Stimulated activated CD4-positive, alpha-beta T cell treated with anti-CD3 and anti-CD28 coated beads, Interleukin-1b, Interleukin-23, amount 100 ng/mL, for 24 hours (primary cell): Measurements from ENCODE around the gene WNT10A.
"Not testable (repeated sequence)": the region's sequence is repeated elsewhere in the genome, so short reads cannot be mapped to it uniquely, and the experiment has no call there.

Source experiments
- DNase-seq, 4 experiments: peaks; one replicate each; pipeline ENCODE4 v3.0.0-alpha.2; 2020; ENCODE audit warnings: low read depth in 4 of 4, low spot score in 1 of 4

The WNT10A gene

DNA sequence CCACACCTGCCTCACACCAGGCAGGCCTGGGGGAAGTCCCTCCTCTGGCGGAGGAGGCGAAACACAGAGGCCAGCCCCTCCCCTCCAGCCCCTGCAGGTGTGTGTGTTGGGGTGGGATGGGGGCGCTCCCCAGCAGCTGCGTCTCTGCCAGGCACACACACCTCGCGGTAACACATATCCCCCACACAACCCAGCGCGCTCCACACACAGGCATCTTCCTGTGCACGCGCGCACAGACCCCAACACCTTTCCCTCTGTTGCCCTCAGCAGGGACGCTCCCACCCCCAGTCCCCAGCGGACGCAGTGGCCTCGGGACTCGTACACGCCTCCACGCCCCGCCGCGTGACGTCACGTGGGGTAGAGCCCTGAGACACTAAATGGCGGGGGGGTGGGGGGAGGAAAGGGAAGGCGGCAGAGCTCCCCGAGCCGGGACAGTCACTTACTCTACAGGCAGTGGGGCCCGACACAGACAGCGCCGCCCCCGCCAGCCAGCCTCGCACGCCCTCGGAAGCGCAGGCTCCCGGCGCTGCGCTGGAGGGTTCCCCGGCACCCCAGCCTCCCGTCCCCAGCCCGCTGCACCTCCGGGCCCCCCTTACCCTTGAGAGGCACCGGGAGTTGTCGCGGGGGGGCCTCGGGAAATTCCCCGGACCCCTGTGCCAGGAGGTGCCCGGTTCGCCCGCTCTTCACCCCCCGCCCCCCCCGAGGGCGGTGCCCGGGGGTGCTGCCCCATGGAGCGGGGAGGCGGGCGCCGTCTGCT, at the start of gene WNT10A:
Gene WNT10A, plus strand, starts transcription at position 751 of the 757 bp plus-strand sequence. CDS start 144 bp downstream, outside the sequence.
- DNase-seq, result peak in 3 of 4 experiments; percentile 42 to 58 (median 49)

GRCh38 chr2:218831378-218831990, 49.2 kb upstream of the WNT10A start, which contains the start of gene PRKAG3:
Gene PRKAG3 (minus strand): TSS chr2:218831803.
- DNase-seq, result no peak

- DNase-seq, result no peak
Observed at GRCh38 chr2:218832081-218832480, 48.6 kb upstream of the WNT10A start.

GRCh38 chr2:218832520-218832919, 48.1 kb upstream of the WNT10A start:
- no peak for DNase-seq

- DNase-seq, result no peak
Observed at GRCh38 chr2:218833023-218833609, 47.5 kb upstream of the WNT10A start.

GRCh38 chr2:218834685-218835084, 46.0 kb upstream of the WNT10A start:
- no peak for DNase-seq

DNA sequence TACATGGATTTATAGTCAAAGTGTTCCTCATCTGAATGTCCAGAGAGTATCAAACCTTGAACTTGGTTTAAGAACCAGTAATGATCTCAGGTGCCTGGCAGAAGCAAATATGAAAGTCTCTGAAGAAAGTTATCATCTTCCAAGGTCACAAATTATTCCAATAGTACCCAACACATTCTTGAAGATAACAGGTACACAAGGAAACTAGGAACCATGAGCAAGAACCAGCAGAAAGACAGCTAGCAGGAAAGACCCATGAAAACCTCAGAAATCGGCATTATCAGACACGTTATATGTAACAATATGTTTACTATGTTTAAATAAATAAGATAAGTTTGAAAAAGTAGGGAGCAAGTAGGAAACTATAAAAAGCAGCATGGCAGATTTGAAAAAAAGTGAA, 43.2 kb upstream of the WNT10A start:
- DNase-seq, result no peak

DNA sequence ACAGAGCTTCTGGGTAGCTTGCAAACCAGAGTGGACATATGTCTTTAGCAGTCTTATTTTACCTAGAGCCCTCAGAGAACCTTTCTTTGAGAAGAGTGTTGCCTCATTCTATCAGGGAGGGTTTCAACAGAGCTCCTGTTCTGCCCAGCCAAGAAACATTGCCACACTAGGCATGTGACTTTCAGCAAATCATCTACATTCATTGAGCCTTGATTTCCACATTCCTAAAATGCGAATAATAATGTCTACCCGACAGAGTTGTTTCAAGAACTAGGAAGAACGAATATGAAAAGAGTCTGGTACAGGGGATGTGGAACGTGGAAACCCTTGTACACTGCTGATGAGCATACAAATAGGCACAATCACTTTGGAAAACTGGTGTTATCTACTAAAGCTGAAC, 41.2 kb upstream of the WNT10A start:
- DNase-seq, result no peak

GRCh38 chr2:218839888-218840287, 40.8 kb upstream of the WNT10A start:
- no peak for DNase-seq

- DNase-seq, result not testable (repeated sequence)
Observed at GRCh38 chr2:218844334-218844733, 36.3 kb upstream of the WNT10A start.

DNA sequence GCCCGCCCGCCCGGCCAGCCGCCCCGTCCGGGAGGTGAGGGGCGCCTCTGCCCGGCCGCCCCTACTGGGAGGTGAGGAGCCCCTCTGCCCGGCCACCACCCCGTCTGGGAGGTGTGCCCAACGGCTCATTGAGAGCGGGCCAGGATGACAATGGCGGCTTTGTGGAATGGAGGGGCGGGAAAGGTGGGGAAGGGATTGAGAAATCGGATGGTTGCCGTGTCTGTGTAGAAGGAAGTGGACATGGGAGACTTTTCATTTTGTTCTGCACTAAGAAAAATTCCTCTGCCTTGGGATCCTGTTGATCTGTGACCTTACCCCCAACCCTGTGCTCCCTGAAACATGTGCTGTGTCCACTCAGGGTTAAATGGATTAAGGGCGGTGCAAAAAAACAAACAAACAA, 33.7 kb upstream of the WNT10A start:
- DNase-seq, result not testable (repeated sequence)

GRCh38 chr2:218849721-218850120, 30.9 kb upstream of the WNT10A start:
- no peak for DNase-seq

- no peak for DNase-seq
Observed at GRCh38 chr2:218850796-218851195, 29.9 kb upstream of the WNT10A start.

DNA sequence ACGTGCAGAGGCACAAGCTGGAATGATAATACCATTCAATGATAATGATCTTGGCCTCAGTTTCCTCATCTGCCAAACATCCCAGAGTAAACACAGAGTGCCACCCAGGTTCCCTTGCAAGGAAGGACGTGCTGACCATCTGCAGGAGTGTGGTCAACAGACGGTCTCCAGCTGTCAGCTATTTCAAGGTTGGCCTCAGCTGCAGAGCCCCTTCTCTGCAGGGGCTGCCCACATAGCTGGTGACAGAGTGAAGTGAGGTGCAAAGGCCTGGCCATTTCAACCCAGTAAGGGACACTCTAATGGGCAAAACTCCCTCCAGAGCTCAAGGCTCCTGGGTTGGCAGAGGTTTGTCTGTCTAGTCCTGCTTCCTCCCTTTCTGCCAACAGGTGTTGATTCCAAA, 29.4 kb upstream of the WNT10A start:
- DNase-seq, result no peak

DNA sequence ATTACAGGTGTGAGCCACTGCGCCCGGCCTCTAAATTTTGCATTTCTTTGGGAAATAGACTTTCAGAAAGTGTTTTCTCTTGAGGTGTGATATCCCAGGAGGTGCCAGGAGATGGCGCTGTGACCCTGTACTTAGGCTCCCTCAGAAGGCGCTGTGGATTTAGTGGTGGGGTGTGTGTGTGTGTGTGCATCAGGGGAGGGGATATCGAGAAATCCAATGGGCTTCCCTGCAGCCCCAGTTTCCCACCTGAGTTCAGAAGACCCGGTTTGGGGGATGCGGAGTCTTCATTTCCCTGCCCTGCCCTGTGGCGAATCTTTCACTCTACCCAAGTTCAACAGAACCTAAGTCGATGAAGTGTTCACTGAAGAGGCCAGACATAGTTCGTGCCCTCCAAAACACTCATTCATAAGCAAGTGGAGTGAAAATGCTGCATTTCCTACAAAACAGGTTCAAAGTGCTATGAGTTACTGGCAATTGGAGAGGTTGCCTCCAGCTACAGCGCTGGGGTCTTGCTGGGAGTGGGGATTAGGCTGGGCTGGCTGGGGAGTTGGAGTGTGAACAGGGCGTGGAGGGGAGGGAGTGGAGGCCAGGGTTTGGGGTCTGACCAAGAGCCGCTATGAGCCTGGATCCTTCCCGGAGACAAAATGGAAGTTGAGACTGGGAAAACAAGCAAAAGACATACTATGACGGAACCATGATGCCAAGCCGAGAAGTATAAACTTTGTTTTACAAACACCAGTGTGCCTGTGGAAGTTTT, 27.6 kb upstream of the WNT10A start:
- peak; percentile 36 to 56 (median 48) for DNase-seq

- no peak for DNase-seq
Observed at GRCh38 chr2:218853766-218854165, 26.9 kb upstream of the WNT10A start.

DNA sequence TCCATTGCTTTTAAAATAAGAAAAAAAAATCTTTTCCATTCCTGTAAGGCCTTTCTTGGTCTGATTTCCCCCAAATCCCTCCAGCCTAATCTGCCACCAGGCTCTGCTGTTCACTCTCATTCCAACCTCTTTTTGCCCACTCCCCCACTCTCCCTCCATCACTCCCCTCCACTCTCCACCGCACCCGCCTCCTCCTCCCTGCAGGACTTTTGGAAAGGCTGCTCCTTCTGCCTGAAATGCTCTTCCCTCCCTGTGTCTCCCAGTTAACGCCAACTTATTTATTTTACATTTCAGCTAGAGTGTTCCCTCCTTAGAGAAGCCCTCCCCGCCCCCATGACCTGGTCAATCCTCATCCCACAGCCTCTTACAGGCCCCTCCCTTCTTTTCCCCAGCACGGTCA, 25.8 kb upstream of the WNT10A start:
- DNase-seq, result no peak

- no peak for DNase-seq
Observed at GRCh38 chr2:218855305-218856166, 25.1 kb upstream of the WNT10A start.

DNA sequence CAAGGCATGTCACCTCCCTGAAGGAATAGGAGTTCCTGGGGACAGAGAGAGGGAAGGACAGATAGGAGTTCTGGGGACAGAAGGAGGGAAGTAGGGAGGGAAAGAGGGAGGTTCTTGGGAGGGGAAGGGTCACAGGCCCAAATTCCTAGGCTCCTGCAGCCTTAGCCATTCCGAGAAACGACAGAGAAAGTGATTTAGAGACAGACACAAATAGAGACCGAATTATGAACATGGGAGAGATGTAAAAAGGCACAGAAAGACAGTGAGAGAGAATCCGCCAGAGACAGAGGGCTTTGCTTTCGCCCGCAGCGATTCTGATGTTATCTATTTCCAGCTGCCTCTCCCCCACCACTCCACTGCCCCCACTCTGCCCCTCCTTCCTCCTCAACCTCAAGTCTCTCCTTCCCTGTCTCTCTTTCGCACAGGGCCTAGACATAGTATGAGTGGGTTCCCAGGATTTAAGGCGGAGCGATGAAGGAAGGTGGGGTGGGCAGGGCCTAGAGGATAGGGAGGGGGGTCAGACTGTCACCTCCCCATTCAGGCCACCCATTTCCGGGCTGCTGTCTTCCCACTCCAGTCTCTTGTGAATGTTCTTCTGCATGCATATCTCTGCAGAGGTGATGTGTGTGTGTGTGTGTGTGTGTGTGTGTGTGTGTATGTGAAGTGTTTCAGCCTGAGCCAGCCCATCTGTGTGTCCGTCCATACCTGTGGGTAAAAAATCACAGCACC, 24.3 kb upstream of the WNT10A start:
- no peak for DNase-seq

GRCh38 chr2:218856896-218857243, 23.8 kb upstream of the WNT10A start:
- no peak for DNase-seq
